NCI-H82 (cell line): ENCODE measurements around the gene IL36G.

Experiments
- DNase-seq: peaks from one replicate; lab custom pipeline; 2025; lab: John Stamatoyannopoulos, UW

IL36G gene

GRCh38 chr2:113018509-113018908 lies 40.7 kb downstream of the IL36G start:
- DNase-seq, result no peak

DNA sequence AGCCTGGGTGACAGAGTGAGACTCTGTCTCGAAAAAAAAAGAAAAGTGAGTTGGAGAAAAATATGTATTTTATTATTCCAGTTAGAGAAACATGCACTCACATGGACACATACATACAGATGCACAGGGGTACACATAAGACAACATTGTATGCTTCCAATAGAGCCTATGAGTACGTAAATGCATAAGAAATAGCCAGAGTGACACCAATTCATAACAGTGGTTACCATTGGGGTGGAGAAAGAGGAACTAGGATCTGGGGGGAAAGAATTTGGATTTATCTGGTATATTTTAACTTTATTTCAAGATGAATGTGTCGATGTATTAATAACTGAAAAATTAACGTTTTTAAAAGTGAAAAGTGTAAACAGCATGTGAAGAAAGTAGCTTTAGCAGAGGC lies 43.5 kb downstream of the IL36G start:
- DNase-seq, result no peak

GRCh38 chr2:113024764-113025163 lies 47.0 kb downstream of the IL36G start:
- DNase-seq, result no peak

GRCh38 chr2:113025737-113026136 lies 47.9 kb downstream of the IL36G start:
- no peak for DNase-seq

GRCh38 chr2:113027691-113028090 lies 49.9 kb downstream of the IL36G start:
- no peak for DNase-seq

DNA sequence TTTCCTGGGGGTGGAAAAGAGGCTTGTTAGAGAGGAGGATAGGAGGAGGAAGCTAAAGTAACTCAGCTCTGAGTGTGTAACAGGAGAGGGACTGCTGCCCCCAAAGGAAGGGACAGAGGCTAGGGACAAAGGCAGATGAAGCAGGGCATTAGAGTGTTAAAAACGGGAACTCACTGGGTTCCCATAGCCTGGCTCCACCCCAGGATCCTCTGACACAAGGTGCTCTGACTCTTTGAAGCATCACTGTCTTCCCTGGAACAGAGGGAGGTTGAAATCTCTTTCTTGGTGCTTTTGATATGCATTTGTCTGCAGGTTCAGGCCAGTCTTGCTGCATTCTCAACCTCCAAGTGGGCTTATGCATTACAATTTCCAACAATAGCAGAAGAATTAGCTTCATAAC lies 50.3 kb downstream of the IL36G start:
- no peak for DNase-seq

DNA sequence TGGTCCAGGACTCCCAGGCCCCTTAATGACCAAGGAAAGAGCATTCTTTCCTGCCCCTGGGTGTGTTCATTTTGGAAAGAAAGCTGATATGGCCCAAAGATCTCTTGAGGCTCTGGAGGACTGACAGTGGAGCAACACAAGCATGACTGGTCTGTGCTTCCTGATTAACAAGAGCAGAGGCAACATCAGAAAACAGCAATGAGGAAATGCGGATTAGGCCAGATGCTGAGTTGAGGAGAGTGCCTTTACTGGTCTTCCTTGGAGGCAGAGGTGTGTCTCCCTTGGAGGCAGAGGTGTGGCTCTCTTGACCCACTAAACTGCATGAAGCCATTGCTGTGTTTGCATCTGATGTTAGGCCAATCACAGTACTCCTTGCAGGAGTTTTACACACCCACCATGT lies 54.9 kb downstream of the IL36G start:
- DNase-seq, result no peak

GRCh38 chr2:113034016-113034415 lies 56.2 kb downstream of the IL36G start:
- no peak for DNase-seq
